A172 (cell line): ENCODE data around the gene PSME3IP1. TPM values are rescaled to one million over a fixed set of nuclear protein-coding genes. Genes with fewer than 3 reads are reported as not detected.
"Not testable (repeated sequence)": the region's sequence is repeated elsewhere in the genome, so short reads cannot be mapped to it uniquely, and the experiment has no call there.

Experiments used
- DNase-seq: peaks from one replicate; pipeline ENCODE4 v3.0.0-alpha.2; 2015; ENCODE audit warnings: low spot score
- total RNA-seq: library from RNA; depleted of rRNA; stranded (reverse); fragments of >200 nt; shearing (Covaris generic); gene quantifications from 2 replicates; pipeline ENCODE4 v1.2.3, GENCODE V29; 2014

PSME3IP1 gene
- total RNA-seq, 1 experiment from 2014 or later: 232 TPM

DNA sequence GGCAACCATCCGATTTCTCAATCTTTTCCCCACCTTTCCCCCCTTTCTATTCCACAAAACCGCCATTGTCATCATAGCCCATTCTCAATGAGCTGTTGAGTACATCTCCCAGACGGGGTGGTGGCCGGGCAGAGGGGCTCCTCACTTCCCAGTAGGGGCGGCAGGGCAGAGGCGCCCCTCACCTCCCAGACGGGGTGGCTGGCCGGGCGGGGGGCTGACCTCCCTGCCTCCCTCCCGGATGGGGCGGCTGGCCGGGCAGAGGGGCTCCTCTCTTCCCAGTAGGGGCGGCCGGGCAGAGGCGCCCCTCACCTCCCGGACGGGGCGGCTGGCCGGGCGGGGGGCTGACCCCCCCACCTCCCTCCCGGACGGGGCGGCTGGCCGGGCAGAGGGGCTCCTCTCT is 14.5 kb upstream of the PSME3IP1 start:
- DNase-seq: not testable (repeated sequence)

DNA sequence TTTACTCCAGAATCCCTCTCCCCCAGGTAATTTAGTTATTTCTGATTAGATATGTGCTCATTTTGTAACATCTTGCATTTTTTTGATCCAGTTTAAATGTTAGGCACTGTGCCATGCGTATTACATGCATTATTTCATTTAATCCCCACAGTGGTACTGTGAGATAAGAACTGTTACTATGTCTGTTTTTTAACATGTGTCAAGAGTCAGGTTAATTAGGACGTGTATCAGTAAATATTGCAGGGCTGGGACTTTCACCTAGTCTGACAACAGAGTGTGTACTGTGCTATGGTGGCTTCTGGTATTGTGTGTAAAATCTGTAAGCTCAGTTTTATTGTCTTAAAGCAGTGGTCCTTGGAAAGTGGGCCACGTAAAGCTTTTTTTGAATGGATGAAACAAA is 10.9 kb upstream of the PSME3IP1 start:
- DNase-seq: no peak

DNA sequence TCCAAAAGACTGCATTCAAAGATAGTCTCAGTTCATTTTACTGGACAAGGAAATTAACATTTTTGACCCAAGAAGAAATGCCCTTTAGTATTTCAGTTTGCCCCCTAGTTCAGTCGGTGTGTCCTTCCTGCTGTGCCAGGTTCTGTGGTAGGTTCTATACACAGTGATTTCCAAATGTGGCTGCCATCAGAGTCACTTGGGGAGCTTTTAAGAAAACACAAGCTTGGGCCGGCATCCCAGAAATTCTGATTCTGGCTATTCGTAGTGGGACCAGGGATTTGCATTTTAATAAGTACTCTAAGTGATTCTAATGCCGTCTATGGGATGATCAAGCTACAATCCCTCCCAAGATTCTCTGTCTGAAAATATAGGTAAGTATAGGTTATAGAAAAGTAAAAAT is 10.4 kb upstream of the PSME3IP1 start:
- DNase-seq: no peak

DNA sequence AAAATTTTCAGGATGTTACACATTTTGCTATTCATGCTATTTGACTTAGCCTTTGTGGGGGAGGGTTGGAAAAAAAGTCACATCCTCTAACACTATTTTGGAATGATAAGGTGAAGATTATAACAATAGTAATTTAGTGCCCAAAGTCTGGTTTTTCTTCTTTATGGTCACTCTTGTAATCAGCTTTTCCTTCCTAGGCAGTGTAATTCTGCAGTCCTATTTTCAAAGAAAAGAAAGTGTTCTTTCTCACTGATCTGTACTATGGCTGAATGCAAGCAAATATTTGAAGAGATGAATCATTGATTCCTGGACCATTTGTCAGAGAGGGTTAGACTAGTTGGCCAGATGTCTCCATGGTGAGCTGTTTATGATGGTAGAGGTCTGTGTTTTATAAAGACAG is 8.7 kb upstream of the PSME3IP1 start:
- peak; percentile 90 for DNase-seq

DNA sequence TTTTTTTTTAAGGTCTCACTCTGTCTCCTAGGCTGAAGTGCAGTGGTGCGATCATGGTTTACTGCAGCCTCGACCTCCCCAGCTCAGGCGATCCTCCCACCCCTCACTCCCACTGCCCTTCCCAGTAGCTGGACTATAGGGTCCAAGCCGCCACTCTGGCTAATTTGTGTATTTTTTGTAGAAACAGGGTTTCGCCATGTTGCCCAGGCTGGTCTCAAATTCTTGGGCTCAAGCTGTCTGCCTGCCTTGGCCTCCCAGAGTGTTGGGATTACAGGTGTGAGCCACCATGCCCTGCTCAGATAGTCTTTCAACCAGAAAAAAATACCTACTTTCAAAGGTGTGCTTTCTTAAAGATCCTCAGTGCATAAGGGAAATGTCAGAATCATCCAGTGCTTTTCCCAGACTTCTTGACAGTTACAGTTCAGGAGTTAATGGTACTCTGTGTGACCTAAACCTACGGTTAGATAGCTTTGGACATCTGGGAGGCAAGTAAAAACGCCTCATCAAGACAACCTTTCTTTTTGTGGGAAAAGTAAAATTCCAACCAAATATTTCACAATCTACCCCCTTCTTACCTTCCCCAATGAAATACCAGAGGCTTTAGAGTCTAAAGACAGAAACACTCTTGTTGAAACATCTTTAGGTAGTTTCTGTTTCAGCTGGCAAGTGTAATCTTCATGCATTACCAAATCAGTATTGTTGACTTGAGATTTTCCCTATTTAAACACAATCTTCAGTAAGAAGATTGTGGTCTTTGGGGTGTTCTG is 7.1 kb upstream of the PSME3IP1 start:
- peak; percentile 30 for DNase-seq

DNA sequence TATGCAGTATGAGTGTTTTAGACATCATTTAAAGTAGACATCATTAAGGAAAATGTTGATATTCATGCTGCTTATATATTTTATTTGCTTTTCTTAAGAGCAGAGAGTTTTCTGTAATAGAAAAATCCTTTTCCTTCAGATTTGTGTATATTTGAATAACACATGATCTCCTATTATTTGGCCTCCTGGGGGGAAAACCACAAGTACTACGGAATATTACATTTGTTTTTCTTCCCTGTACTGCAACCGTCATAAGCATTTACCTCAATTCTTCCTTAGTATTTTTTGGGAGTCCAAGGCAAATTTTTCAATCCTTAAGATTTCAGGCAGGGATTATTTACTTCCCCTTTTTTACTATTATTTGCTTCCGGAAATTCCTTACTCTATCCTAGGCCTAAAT is 6.3 kb upstream of the PSME3IP1 start:
- DNase-seq: no peak

DNA sequence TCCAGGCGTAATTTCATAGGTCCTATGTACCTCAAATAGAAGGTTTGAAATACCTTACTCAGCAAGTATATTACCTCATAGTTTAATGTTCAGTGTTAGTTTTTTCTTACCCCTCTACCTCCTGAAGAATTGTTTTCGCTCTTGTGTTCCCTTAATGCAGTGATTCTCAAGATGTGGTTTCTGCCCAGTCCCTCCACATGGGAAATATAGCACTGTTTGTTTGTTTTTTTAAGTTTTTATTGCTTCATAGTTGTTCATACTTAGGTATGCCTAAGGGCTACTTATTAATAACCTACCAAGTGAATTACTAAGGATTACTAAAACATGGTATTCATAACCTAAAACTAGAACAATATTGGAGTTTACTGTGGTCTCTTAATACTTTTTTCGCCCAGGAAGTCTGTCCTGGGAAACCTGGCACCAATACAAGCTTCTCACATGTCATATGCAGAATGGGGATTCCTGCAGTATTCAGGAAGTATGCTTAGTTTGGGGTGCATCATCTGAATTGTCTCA is 5.3 kb upstream of the PSME3IP1 start:
- DNase-seq: peak; percentile 31

DNA sequence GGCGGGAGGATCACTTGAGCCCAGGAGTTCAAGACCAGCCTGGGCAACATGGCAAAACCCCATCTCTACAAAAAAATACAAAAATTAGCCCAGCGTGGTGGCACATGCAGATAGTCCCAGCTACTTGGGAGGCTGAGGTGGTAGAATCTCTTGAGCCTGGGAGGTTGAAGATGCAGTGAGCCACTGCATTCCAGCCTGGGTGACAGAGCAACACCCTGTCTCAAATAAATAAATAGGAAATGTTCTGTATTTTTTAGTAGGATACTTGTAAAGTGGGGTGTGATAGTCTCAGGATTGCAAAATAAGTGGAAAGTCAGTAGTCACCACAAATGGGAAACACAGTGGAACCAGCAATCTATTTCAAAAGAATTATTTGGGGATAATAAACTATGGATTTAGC is 4.3 kb upstream of the PSME3IP1 start:
- DNase-seq: no peak

DNA sequence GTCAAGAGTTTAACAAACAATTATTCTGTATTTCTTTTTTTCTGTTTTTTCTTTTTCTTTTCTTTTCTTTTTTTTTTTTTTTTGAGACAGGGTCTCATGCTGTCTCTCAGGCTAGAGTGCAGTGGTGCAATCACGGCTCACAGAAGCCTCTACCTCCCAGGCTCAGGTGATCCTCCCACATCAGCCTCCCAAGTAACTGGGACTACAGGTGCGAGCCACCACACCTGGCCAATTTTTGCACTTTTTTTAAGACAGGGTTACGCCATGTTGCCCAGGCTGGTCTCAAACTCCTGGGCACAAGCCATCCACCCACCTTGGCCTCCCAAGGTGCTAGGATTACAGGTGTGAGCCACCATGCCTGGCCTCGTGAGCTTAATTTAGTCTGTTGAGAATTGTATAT is 3.7 kb upstream of the PSME3IP1 start:
- DNase-seq: not testable (repeated sequence)

DNA sequence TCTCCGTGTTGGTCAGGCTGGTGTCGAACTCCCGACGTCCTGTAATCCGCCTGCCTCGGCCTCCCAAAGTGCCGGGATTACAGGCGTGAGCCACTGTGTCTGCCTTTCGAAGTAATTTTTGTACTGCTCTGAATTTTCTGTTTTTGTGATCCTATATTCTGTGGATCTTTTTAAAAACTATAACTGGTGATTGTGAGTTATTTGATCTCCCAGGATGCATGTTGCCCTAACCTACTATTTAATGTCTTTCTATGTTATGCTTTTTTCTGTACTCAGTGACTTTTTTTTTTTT is 2.8 kb upstream of the PSME3IP1 start:
- no peak for DNase-seq

DNA sequence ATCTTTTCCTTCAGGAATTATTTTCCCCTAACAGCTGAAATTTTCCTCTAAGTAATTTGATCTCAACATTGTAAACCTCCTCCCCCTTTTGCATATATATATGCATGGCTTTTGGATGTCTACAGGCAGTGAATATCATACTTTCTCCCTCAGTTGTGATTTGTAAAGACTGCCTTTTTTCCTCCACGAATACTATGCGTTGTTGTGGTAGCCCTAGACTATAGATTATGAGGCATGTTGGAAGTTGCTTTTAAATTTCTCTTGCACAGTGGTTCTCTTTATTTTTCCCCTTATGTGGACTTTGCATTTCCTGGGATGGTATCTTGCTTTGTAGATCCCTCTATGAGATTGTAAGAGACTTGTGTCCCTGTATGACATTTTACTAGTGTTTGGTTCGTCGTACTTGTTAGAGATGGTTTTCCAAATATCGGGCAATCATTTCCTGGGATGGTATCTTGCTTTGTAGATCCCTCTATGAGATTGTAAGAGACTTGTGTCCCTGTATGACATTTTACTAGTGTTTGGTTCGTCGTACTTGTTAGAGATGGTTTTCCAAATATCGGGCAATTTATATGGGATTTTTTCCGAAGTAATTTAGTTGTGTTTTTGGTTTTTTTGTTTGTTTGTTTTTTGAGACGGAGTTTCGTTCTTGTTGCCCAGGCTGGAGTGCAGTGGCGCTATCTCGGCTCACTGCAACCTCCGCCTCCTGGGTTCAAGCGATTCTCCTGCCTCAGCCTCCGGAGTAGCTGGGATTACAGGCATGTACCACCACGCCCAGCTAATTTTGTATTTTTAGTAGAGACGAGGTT is 2.3 kb upstream of the PSME3IP1 start:
- DNase-seq: not testable (repeated sequence)

DNA sequence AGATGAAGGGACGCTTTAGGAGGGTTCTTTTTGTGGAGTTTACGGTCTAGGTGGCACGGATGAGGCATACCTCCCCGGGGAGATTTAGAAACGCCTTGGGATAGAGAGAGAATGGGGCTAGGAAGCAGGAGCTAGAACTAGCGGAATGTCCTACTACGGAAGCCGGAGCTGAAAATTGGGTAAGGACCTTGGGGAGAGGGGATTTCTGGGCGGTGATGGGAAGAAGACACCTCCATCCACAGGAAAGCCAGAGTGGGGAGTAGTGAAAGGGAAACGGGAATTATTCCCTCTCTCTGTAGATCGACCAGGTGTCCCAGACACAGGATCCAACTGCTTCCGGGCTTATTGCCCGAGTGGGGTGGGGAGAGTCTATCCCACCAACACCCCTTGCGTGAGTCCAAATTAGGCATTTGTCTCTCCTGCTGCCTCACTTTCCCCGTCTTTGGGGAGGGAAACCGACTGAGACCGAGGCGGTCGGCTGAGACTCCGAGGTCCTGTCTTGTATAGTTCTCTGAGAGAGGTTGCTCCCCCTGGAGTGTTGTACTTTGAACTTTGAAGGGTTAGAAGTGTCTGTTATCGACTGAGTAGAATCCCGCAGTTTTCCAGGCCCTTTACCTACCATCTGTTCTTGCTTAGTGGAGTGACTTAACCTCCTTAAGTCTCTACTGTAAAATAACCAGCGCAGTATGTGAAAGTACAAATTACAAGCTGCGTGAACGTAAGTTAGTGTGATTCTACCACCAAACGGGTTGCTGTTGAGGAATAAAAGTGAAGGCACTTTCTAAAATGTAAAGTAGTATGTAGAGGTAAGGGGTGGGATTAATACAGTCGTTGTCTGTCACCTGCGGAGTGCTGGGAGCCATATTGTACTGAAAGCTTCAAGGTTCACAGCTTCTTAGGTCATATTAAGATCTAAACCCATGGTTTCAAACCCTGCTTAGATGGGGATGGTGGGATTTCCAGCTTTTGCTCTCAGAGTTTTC is 1.3 kb upstream of the PSME3IP1 start:
- peak; percentile 42 for DNase-seq

DNA sequence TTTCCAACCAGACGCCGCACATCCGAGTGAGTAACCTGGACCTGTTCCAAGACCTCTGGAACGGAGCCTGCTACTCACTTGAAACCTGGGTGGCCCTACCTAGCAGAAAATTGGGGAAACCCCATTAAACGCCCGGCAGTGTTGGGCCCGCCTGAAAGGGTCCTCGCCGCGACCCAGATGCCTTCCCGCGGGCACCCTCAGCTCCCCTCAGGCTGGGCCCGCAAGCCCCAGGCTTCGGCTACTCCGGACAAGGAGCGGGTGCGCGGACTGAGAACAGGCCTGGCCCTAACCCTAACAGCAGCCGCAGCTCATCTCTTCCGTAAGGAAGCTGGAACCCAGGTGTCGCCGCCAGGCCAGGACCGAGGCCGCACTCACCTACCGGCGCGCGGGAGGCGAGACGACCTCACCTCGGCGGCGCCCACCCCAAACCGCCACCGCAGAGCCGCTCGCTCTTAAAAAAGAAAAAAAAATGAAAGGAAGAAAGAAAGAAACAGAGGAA is 344 bp downstream of the PSME3IP1 start:
- peak; percentile 67 for DNase-seq

DNA sequence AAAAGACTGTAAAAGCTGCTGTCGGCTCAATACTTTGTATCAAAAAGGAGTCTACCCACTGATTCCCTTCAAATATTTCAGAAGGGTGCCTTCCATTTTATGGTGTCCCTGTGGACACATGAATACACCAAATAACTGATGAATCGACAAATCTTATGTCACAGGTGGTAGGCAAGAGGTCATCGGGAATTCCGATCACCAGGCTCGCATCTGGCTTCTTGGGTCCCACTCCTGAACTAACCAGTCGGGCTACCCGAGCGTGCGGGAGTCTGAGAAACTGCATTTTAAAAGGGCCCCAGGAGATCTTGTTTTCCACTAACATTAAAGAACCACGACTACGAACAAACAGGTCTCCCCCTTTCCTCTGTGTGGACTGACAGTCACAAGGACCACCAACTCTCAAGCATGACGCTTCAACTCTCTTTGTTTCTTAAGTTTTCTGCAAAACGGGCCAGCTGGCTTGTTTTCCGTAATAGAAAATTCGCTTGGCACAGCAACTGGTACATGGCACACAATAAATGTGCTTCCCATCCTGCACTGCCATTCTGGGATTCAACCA is 873 bp downstream of the PSME3IP1 start:
- no peak for DNase-seq

DNA sequence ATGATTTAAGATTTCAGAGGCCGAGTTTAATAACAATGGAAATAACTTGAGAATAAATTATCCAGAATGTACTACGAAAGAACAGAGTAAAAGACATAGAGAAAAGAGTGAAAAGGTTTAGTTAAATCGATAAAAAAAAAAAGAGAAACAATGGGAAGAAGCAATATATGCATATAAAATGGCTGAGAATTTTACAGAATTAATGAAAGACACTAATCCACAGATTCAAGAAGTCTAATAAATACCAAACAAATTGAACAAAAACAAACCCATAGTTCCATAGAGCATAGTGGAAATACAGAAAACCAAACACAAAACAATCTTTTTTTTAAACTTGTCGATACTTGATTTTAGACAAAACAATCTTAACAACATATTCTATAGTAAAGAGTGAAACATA is 1.7 kb downstream of the PSME3IP1 start:
- DNase-seq: no peak

DNA sequence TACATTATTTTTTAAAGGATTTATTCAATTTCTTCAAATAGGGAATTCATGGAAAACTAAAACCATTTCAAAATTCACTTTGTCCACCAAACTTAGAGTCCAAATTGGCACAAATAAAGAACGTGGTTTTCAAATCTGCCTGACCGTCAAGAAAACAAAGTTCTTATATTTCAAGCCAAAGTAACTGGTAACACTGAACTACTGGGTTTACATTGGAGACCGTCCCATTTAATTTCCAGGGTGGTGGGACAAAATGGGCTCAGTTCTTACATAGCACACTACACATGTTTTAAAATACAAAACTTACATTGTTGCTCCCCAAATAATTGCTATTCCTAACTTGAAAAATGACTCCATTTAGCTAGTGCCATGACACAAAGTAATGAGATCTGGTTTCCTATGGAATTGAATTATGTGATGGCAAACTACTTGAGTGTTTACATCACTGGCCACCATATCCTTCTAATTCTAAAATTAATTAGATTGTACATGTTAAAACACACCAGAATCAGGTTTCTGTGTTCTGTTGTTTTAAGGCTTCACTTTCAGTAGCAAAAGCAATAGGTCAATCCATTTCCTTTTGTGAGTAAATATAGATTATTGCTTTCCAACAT is 6.5 kb downstream of the PSME3IP1 start:
- no peak for DNase-seq

DNA sequence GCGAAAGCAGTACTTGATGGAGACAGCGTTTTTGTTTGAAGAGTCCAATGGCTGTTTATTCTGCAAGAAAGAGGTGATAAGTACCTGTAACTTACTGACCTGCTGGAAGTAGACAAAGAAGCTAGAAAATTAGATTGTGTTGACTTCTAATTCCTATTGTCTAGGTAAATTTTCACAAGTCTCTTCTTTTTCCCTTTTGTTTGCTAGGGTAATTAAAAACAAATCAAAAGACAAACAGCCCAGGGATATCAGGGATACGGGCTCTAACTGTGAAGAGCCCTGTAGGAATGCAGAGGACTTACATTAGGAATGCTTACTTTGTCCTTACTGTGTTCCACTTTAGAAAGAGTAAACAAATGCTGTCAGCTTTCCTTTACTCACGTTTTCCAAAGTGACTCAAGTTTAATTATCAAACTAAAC is 7.0 kb downstream of the PSME3IP1 start:
- no peak for DNase-seq

DNA sequence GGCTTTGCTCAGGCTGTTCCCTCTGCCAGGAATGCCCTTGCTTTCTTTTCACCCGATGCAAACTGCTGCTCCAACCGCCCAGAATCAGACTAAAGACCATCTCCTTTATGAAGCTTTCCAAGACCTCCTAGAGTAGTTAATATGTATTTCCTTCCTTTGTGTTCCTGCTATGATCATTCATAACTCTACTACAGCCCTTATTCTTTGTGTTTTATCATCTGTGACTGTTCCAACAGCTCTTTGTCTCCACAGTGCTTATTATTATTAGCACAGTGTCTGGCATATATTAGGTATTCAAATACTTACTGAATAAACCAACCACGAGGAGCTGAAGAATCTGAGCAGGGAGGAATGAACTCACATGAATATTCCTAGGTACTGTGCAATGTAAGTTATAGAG is 7.6 kb downstream of the PSME3IP1 start:
- DNase-seq: no peak

DNA sequence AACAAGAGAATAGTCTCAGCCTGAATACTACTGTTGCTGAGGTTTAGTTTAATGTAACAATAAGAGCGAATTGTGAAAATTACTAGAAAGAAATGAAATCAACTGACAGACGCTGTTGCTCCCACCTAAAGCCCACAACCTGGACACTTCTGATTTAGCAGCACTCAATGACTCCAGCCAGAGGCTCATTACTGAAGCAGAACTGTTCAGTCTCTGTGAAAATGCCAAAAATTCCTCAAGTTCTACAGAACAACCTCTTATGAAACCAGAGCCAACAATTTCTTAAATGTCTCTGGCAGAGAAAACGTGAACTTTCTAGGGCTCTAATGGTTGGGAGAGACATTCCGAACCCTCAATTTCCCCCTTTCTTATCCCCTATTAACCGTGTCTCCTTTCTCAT is 9.9 kb downstream of the PSME3IP1 start:
- DNase-seq: no peak

DNA sequence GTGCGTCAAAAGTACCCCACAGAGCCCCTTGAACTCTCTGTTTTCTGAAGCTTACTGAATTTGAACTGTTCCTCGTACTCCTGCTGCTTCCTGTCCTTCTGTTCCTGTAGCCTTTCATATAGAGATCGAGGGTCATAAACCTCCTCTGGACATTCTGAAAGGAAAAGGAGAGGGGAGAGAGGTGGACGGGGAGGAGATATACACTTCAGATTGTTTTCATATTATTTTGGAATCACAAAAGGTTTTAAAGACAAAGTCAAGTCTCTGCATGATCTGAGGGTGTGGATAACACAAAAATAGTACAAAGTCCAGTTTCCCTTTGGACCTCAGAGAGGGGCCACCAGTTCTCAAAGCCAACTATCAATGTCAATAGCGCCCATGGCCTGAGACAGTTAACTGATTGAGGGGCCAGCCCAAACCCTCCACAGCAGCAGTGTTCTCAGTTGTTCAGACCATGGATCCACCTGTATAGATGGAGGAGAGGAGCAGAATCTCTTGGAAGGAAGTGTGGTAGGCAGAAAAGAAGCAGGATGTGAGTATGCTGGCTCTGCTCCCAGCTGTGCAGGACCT is 13.0 kb downstream of the PSME3IP1 start:
- DNase-seq: no peak

DNA sequence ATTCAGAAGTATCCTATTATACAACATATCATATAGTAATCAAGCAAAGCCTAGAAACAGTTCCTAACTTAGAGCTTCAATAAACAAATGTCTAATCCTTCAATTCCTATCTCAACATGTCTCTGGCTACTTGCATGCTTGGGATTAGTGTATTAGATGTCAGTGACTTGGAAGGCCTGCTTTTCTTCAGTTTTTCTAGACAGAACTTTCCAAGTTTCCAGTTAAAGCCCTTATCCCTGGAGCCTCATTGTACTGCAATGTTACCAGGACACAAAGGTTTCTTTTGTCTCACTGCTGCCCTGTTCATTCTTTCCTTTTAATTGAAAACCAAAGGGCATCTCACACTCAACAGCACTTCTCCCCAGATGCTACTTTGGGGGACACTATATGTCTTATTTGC is 16.5 kb downstream of the PSME3IP1 start:
- no peak for DNase-seq
